Measurements from ENCODE around the gene RPTOR. TPM values are rescaled to one million over a fixed set of nuclear protein-coding genes. Genes with fewer than 3 reads are reported as not detected.
A peak's percentile ranks its signal among the peaks of the same experiment; 100 is the strongest.

Gene RPTOR
- polyA plus RNA-seq, 1 donor (not counting 4 experiments of a cell fraction or from before 2014, with no cell fraction given): 4.0 TPM

DNA sequence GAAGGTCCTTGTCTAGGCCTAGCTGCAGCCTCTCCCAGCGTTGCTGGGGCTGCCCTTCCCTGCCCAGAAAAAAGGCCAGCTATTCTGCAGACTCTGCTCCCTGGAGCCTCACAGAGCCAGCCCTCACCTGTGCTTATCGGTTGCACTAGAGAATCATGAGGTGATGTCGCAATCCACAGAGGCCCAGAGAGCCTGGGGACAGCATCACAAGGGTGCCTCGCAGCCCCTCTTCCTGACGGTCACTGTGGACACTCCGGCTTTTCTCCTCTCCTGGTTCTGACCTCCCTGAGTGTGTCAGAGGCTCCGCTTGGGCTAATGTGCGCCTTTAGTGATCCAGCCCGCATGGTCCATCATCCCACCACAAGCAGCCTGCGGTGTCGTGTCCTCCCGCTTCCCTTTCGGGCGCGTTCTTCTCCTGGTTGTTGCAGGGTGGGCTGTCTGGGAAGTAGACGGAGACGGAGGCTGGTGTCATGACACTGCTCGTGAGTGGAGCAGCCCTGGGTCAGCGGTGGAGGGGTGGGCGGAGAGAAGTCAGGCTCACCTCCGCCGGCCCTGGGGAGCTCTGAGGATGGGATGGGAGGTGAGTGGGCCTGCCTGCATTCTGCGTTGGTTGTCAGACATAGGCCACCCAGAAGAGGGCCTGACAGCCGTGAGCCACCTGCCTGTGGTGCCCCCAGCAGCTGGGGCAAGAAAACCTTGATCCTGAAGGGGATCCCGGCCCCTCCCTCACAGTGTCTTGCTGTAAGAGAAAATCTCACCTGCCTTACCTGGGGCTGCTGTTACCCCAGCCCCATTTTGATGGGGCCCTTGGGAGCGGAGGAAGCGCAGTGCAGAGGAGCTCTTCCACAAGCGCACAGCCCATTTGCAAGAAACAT lies 281.1 kb downstream of the RPTOR start:
- Histone ChIP-seq H3K79me2 (ENCODE audit: control insufficient read depth, insufficient read depth, low read length) (no peaks in the 10 kb centered on the region), H3K36me3 (ENCODE audit: control insufficient read depth in 2 of 2, extremely low read depth in 1 of 2, insufficient read depth in 2 of 2, low read length in 2 of 2) (peaks cover 3 to 6% of the 10 kb centered on the region in 2 experiments)

GRCh38 chr17:80826346-80826954 lies 281.8 kb downstream of the RPTOR start:
- Histone ChIP-seq H4K20me1 (ENCODE audit: control insufficient read depth, extremely low read depth, insufficient read depth, low read length) (no peaks in the 10 kb centered on the region), H3K9me1 (ENCODE audit: control insufficient read depth, extremely low read depth, insufficient read depth, low read length) (no peaks in the 10 kb centered on the region), H3K4me2 (ENCODE audit: control insufficient read depth, extremely low read depth, insufficient read depth, low read depth, low read length) (peak overlapping the region; percentile 18), H3K79me2 (ENCODE audit: control insufficient read depth, insufficient read depth, low read length) (no peaks in the 10 kb centered on the region), H3K27me3 (ENCODE audit: control insufficient read depth, extremely low read depth, insufficient read depth, low read length) (no peaks in the 10 kb centered on the region), H3K27ac (ENCODE audit: control insufficient read depth, insufficient read depth, low read length) (peak overlapping the region; percentile 96), H3K9ac (ENCODE audit: control insufficient read depth, extremely low read depth, insufficient read depth, low read length) (peak overlapping the region; percentile 82), H3K36me3 (ENCODE audit: control insufficient read depth in 2 of 2, extremely low read depth in 1 of 2, insufficient read depth in 2 of 2, low read length in 2 of 2) (peaks cover 3 to 9% of the 10 kb centered on the region in 2 experiments), H3K4me3 (ENCODE audit: control insufficient read depth in 2 of 3, extremely low read depth in 1 of 3, insufficient read depth in 2 of 3, low read depth in 1 of 3, low read length in 3 of 3) (peak overlapping the region in 1 of 3 experiments; percentile 5), H2AFZ (ENCODE audit: control insufficient read depth, low read length) (peak overlapping the region; percentile 42), H3K4me1 (ENCODE audit: control insufficient read depth, extremely low read depth, insufficient read depth, low read length) (peaks cover 22% of the 10 kb centered on the region), H3K9me3 (ENCODE audit: control insufficient read depth, low read depth, low read length) (no peaks in the 10 kb centered on the region)
- dilution Hi-C loops (cut with MboI; ENCODE audit: extremely low pct_ligation_motif_present, low sequenced_read_pairs): no loop called here
- DNase-seq (ENCODE audit: low read depth, low spot score): no peak
- no peak for FAIRE-seq
- TF ChIP-seq EZH2 (IDR thresholded peaks at IDR 0.05; ENCODE audit: low read length): no peak
- TF ChIP-seq, protein P1, sequence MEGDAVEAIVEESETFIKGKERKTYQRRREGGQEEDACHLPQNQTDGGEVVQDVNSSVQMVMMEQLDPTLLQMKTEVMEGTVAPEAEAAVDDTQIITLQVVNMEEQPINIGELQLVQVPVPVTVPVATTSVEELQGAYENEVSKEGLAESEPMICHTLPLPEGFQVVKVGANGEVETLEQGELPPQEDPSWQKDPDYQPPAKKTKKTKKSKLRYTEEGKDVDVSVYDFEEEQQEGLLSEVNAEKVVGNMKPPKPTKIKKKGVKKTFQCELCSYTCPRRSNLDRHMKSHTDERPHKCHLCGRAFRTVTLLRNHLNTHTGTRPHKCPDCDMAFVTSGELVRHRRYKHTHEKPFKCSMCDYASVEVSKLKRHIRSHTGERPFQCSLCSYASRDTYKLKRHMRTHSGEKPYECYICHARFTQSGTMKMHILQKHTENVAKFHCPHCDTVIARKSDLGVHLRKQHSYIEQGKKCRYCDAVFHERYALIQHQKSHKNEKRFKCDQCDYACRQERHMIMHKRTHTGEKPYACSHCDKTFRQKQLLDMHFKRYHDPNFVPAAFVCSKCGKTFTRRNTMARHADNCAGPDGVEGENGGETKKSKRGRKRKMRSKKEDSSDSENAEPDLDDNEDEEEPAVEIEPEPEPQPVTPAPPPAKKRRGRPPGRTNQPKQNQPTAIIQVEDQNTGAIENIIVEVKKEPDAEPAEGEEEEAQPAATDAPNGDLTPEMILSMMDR (optimal IDR thresholded peaks at IDR 0.05 in 1 of 3, IDR thresholded peaks at IDR 0.05 in 1 of 3, conservative IDR thresholded peaks at IDR 0.05 in 1 of 3; ENCODE audit: extremely low read depth in 1 of 3, insufficient read depth in 2 of 3, low read length in 3 of 3): no peak

More for the DNA sequence above, 281.1 kb downstream of the RPTOR start:
- TF ChIP-seq, protein P1 (optimal IDR thresholded peaks at IDR 0.05 in 1 of 3, IDR thresholded peaks at IDR 0.05 in 1 of 3, conservative IDR thresholded peaks at IDR 0.05 in 1 of 3; ENCODE audit: extremely low read depth in 1 of 3, insufficient read depth in 2 of 3, low read length in 3 of 3): no peak
- TF ChIP-seq EZH2 (IDR thresholded peaks at IDR 0.05; ENCODE audit: low read length): no peak
- Histone ChIP-seq H3K9me1 (ENCODE audit: control insufficient read depth, extremely low read depth, insufficient read depth, low read length) (no peaks in the 10 kb centered on the region), H3K4me2 (ENCODE audit: control insufficient read depth, extremely low read depth, insufficient read depth, low read depth, low read length) (no peak overlapping the region), H3K9ac (ENCODE audit: control insufficient read depth, extremely low read depth, insufficient read depth, low read length) (peak overlapping the region; percentile 82), H3K27ac (ENCODE audit: control insufficient read depth, insufficient read depth, low read length) (peak overlapping the region; percentile 96), H3K9me3 (ENCODE audit: control insufficient read depth, low read depth, low read length) (no peaks in the 10 kb centered on the region), H4K20me1 (ENCODE audit: control insufficient read depth, extremely low read depth, insufficient read depth, low read length) (no peaks in the 10 kb centered on the region), H3K4me3 (ENCODE audit: control insufficient read depth in 2 of 3, extremely low read depth in 1 of 3, insufficient read depth in 2 of 3, low read depth in 1 of 3, low read length in 3 of 3) (no peak overlapping the region), H2AFZ (ENCODE audit: control insufficient read depth, low read length) (no peak overlapping the region), H3K27me3 (ENCODE audit: control insufficient read depth, extremely low read depth, insufficient read depth, low read length) (no peaks in the 10 kb centered on the region), H3K4me1 (ENCODE audit: control insufficient read depth, extremely low read depth, insufficient read depth, low read length) (peaks cover 22% of the 10 kb centered on the region)
- DNase-seq (ENCODE audit: low read depth, low spot score) (no peak), FAIRE-seq (no peak)
- dilution Hi-C loops (cut with MboI; ENCODE audit: extremely low pct_ligation_motif_present, low sequenced_read_pairs): no loop called here

Measured in keratinocyte (primary cell).